ENCODE results near the gene LCN12.

The LCN12 gene

GRCh38 chr9:136927343-136928271 lies 24.5 kb upstream of the LCN12 start:
- DNase-seq, result no peak

GRCh38 chr9:136928591-136928990 lies 23.5 kb upstream of the LCN12 start:
- no peak for DNase-seq

GRCh38 chr9:136930014-136930413 lies 22.1 kb upstream of the LCN12 start:
- DNase-seq, result no peak

- DNase-seq, result no peak
These were observed 20.4 kb upstream of the LCN12 start for GRCh38 chr9:136931611-136932130.

GRCh38 chr9:136934277-136934676 lies 17.8 kb upstream of the LCN12 start:
- DNase-seq, result no peak

GRCh38 chr9:136935651-136936050 lies 16.4 kb upstream of the LCN12 start:
- DNase-seq, result no peak

- DNase-seq, result no peak
These were observed 15.4 kb upstream of the LCN12 start for GRCh38 chr9:136936645-136937170.

- DNase-seq, result no peak
These were observed 14.7 kb upstream of the LCN12 start for GRCh38 chr9:136937186-136938001.

GRCh38 chr9:136939431-136939995 lies 12.6 kb upstream of the LCN12 start:
- no peak for DNase-seq

- no peak for DNase-seq
These were observed 12.0 kb upstream of the LCN12 start for GRCh38 chr9:136939996-136940525.

- DNase-seq, result no peak
These were observed 11.4 kb upstream of the LCN12 start for GRCh38 chr9:136940526-136941230.

- DNase-seq, result no peak
These were observed 10.6 kb upstream of the LCN12 start for GRCh38 chr9:136941231-136942111.

GRCh38 chr9:136942112-136942880 lies 9.8 kb upstream of the LCN12 start:
- DNase-seq, result no peak

- no peak for DNase-seq
These were observed 9.2 kb upstream of the LCN12 start for GRCh38 chr9:136942881-136943230.

GRCh38 chr9:136943291-136944211 lies 8.5 kb upstream of the LCN12 start:
- peak; percentile 79 for DNase-seq

- DNase-seq, result no peak
These were observed 7.9 kb upstream of the LCN12 start for GRCh38 chr9:136944212-136944518.

- DNase-seq, result peak; percentile 98
These were observed 7.3 kb upstream of the LCN12 start, which contains the start of the genes C8G and FBXW5 for GRCh38 chr9:136944519-136945332. TSS of gene C8G (plus strand) at chr9:136945243. CDS start at chr9:136945321, 78 bp downstream. TSS of gene FBXW5 (minus strand) at chr9:136944738. CDS start at chr9:136944083, 655 bp downstream.

Measured in activated effector memory CD4-positive, alpha-beta T cell treated with anti-CD3 and anti-CD28 coated beads, Interleukin-2, amount 50 U/mL, for 16 hours (primary cell).